ENCODE data around the gene UBE2I. TPM values are rescaled to one million over a fixed set of nuclear protein-coding genes. Genes with fewer than 3 reads are reported as not detected.

The UBE2I gene
- total RNA-seq, 1 experiment from 2014 or later = 290 TPM

DNA sequence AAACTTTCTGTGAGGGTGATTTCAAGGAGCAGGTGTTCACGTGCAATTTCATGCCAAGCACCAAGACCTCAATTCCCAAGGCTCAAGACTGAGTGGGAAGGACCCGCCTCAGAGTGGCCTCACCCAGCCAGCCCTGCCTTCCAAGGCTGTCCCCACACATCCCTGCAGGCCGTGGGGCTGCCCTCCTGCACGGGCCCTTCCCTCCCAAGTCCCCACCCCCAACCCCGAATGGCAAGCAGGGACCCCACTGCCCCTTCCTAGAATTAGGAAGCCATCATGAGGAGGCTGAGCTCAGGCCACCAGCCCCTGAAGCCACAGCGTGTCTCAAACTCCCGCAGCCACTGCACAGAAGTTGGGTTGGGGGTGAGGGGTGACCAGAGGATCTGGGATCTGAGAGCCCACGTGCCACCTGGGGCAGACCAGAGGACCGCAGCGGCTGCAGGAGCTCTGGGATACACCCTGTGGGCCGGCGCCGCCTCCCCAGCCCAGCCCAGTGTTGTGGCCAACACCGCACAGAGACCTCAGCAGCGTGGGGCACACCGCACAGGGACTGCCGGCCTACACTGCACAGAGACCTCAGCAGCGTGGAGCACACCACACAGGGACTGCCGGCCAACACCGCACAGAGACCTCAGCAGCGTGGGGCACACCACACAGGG lies 63.0 kb downstream of the UBE2I start:
- H3K9me3 ChIP-seq (ENCODE audit: control insufficient read depth, low read depth, low read length) = no peaks in the 10 kb centered on the region
- H3T11ph ChIP-seq (ENCODE audit: low read length) = no peak overlapping the region
- H3K4me1 ChIP-seq (ENCODE audit: insufficient read depth, low read length) = no peaks in the 10 kb centered on the region
- H4K8ac ChIP-seq (replicated peaks; ENCODE audit: insufficient read length, low read depth, low read length) = no peak overlapping the region
- no CpG with 5 or more reads among the region's 21 CpGs for WGBS (ENCODE audit: extremely low coverage, insufficient read length, low lambda C conversion rate)
- no peak overlapping the region for H3K56ac ChIP-seq (ENCODE audit: insufficient read length, low read depth, low read length)
- no peaks in the 10 kb centered on the region; the same call in 1 of the 2 replicates for H3K79me2 ChIP-seq (ENCODE audit: insufficient read depth, low read length)
- DNase-seq = no peak
- no peaks in the 10 kb centered on the region for H4K20me1 ChIP-seq (ENCODE audit: control insufficient read depth, insufficient read depth, insufficient read length)
- Mint-ChIP-seq H3K36me3 (ENCODE audit: insufficient read depth in 1 of 3, low read depth in 3 of 3) (peaks cover 3 to 15% (median 10%) of the 10 kb centered on the region in 3 experiments; a peak in 5 of 7 replicates), H3K27ac (no peak overlapping the region), H3K4me3 (no peak overlapping the region), H3K4me1 (no peaks in the 10 kb centered on the region), H3K27me3 (ENCODE audit: low read depth) (no peaks in the 10 kb centered on the region; the same call in 1 of the 2 replicates), H3K9me3 (no peaks in the 10 kb centered on the region)
- peaks cover 3% of the 10 kb centered on the region for H3K23me2 ChIP-seq (ENCODE audit: insufficient read length, low read depth, low read length, poor library complexity, severe bottlenecking)
- H2BK5ac ChIP-seq (ENCODE audit: insufficient read length, low read length) = no peak overlapping the region
- no peak overlapping the region for H3K4me2 ChIP-seq (ENCODE audit: insufficient read depth, insufficient read length, low read length)
- no peak overlapping the region for H4K91ac ChIP-seq (ENCODE audit: insufficient read length, low read depth, low read length)
- no peaks in the 10 kb centered on the region for H3K27me3 ChIP-seq (ENCODE audit: insufficient read depth, low read length)
- H3K27ac ChIP-seq (ENCODE audit: insufficient read length, low read depth, low read length) = no peak overlapping the region
- H3K9ac ChIP-seq (ENCODE audit: extremely low read depth, insufficient read length, low read length) = no peak overlapping the region
- no peak overlapping the region for H3K18ac ChIP-seq (ENCODE audit: insufficient read length, low read depth, low read length)
- no peak overlapping the region for H2AFZ ChIP-seq (ENCODE audit: low read length)
- H3K23ac ChIP-seq (ENCODE audit: insufficient read length, low read depth, low read length) = no peak overlapping the region
- no peak overlapping the region for H4K5ac ChIP-seq (ENCODE audit: insufficient read length, low read depth, low read length)
- H3K4ac ChIP-seq (ENCODE audit: low read depth, low read length) = no peak overlapping the region
- no peak overlapping the region for H2BK20ac ChIP-seq (ENCODE audit: low read depth, low read length, poor library complexity, severe bottlenecking)
- H2BK15ac ChIP-seq (ENCODE audit: low read depth, low read length) = no peak overlapping the region
- TF ChIP-seq CTCF (conservative IDR thresholded peaks at IDR 0.05) = no peak
- no peaks in the 10 kb centered on the region for H3K79me1 ChIP-seq (ENCODE audit: insufficient read depth, low read depth, low read length, poor library complexity, severe bottlenecking)
- no peak overlapping the region; the same call in 1 of the 2 replicates for H3K14ac ChIP-seq (ENCODE audit: insufficient read depth, low read length)
- no peak overlapping the region for H2AK5ac ChIP-seq (ENCODE audit: insufficient read length, low read length)
- H2BK12ac ChIP-seq (ENCODE audit: insufficient read length, low read depth, low read length) = no peak overlapping the region
- no peak overlapping the region for H2BK120ac ChIP-seq (ENCODE audit: low read depth, low read length, poor library complexity, severe bottlenecking)

All from H9 (cell line).